GM12873 (cell line): Measurements from ENCODE around the gene TXNRD3.

Experiments used
- TF ChIP-seq, protein P1 (sequence below): IDR thresholded peaks from 2 replicates; pipeline ENCODE4 v1.5.1; 2012; ENCODE audit warnings: low read depth, mild to moderate bottlenecking, moderate library complexity, low read length, control low read depth; ENCODE audit not compliant: insufficient read depth; ENCODE audit errors: missing control alignments

Gene TXNRD3

DNA sequence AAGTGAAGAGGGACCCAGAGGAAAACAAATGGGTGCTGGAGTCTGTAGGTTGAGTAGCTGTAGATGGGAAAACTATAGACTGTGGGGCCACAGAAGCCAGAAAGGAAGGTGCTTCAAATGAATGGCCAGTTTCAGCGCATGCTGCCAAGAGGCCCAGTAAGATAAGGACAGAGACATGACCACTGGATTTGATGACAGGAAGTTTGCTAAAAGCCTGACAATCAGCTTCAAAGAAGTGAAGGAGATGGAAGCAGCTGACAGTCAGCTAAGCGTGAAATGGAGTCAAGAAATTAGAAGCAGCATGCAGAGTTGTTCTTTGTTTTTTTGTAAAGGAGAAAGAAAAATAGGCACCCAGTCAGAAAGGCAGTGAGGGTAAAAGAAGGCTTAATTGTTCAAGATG, 24.9 kb downstream of the TXNRD3 start:
- TF ChIP-seq, protein P1, sequence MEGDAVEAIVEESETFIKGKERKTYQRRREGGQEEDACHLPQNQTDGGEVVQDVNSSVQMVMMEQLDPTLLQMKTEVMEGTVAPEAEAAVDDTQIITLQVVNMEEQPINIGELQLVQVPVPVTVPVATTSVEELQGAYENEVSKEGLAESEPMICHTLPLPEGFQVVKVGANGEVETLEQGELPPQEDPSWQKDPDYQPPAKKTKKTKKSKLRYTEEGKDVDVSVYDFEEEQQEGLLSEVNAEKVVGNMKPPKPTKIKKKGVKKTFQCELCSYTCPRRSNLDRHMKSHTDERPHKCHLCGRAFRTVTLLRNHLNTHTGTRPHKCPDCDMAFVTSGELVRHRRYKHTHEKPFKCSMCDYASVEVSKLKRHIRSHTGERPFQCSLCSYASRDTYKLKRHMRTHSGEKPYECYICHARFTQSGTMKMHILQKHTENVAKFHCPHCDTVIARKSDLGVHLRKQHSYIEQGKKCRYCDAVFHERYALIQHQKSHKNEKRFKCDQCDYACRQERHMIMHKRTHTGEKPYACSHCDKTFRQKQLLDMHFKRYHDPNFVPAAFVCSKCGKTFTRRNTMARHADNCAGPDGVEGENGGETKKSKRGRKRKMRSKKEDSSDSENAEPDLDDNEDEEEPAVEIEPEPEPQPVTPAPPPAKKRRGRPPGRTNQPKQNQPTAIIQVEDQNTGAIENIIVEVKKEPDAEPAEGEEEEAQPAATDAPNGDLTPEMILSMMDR: no peak

GRCh38 chr3:126622694-126623093, 32.2 kb downstream of the TXNRD3 start:
- TF ChIP-seq, protein P1: no peak

- TF ChIP-seq, protein P1: no peak
Observed at GRCh38 chr3:126621627-126622345, 33.1 kb downstream of the TXNRD3 start.

GRCh38 chr3:126621171-126621570, 33.8 kb downstream of the TXNRD3 start:
- TF ChIP-seq, protein P1: no peak

- TF ChIP-seq, protein P1: no peak
Observed at GRCh38 chr3:126620738-126621137, 34.2 kb downstream of the TXNRD3 start.

DNA sequence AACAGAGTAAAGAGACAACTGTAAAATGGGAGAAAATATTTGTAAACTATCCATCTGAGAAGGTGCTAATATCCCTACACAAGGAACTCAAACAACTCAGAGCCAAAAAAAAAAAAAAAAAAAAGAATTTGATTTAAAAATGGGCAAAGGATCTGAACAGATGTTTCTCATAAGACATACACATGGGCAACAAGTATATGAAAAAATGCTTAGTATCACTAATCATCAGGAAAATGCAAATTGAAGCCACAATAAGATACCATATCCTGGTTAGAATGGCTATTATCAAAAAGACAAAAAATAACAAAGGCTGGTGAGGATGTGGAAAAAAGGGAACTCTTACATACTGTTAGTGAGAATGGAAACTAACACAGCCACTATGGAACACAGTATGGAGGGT, 36.2 kb downstream of the TXNRD3 start:
- TF ChIP-seq, protein P1: no peak

GRCh38 chr3:126618021-126618420, 36.9 kb downstream of the TXNRD3 start:
- TF ChIP-seq, protein P1: no peak
